Measurements from ENCODE around the gene RALGAPA1.

The RALGAPA1 gene

GRCh38 chr14:35533357-35534207, 275.5 kb downstream of the RALGAPA1 start, which contains the start of gene INSM2:
INSM2 (plus strand) TSS chr14:35534164; CDS start chr14:35534253, 89 bp downstream.
- DNase-seq: peak; percentile 94

DNA sequence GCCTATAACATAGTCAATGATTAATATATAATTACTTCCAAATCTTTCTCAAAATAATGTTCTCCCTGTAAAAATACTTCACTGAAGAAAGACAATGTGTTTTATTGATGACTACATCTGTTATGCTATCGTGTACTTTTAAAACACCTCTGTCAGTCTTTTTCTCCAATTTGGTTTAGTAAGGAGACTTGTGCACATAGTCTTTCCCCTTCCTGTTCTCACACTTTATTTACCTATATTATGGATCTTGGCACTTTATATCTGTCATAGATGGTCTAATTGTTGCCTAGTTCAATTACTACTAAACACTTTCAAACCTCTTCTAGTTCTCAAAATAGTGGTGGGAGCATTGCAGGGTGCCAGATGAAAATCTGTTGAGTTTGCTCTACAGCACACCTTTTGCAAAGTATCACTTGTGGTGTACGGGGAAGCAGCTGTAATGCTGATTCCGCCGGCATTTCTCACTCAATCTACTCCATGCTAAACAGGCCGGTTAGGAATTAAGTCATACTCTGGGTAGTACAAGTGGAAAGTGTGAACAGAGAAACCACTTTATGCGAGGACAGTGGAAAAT, 276.2 kb downstream of the RALGAPA1 start:
- no peak for DNase-seq

GRCh38 chr14:35531960-35532747, 276.9 kb downstream of the RALGAPA1 start:
- DNase-seq: no peak

GRCh38 chr14:35526962-35527361, 282.1 kb downstream of the RALGAPA1 start:
- DNase-seq: no peak

DNA sequence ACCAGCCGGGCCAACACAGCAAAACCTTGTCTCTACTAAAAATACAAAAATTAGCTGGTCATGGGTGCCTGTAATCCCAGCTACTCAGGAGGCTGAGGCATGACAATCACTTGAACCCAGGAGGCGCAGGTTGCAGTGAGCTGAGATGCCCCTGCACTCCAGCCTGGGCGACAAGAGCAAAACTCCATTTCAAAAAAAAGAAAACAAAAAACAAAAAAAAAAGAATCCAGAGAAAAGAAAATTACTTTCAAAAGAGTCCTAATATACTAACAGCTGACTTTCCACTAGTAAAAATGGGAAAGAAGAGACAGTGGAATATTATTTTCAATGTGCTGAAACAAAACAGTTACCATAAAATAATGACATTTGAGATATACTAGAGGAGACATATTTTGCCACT, 283.4 kb downstream of the RALGAPA1 start:
- no peak for DNase-seq

GRCh38 chr14:35519986-35520385, 289.1 kb downstream of the RALGAPA1 start:
- no peak for DNase-seq

- no peak for DNase-seq
These were observed 293.2 kb downstream of the RALGAPA1 start for GRCh38 chr14:35515916-35516315.

- DNase-seq: no peak
These were observed 296.3 kb downstream of the RALGAPA1 start for GRCh38 chr14:35512765-35513164.

GRCh38 chr14:35509846-35510245, 299.2 kb downstream of the RALGAPA1 start:
- DNase-seq: no peak

GRCh38 chr14:35506927-35507326, 302.2 kb downstream of the RALGAPA1 start:
- no peak for DNase-seq

DNA sequence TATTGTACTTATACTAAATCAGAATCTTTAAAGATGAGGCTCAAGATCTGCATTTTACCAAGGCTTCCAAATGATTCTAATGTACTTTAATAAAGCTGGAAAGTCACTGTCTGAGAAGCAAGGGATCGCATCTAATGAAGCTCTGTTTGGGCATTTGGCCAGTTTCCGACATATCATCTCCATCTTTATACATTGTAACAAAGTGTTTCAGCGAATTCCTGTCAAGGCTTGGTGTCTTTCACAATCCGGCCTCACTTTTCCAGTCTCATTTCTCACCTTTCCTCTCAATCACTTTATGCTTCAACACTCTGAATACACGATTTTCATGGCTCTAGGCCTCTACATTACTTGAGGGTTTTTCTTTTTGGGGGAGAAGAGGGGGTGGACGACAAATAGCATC, 302.6 kb downstream of the RALGAPA1 start:
- no peak for DNase-seq

DNA sequence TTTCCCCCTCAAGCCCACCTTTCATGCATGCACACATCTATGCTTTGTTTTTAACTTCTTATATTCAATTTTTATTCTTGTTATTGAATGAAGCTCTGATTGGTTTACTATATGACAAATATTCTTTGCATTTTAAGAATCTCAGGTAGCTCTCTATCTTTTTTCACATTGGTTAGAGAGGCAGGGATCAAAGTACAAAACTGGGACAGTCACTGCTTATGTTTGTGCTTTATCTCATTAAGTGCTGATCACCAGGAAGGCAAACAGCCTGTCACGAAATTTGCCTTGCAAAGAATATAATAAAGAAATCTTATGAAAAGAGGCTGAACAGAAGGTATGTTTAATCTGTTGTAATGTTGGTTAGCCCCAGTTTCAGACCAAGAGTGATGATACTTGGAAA, 304.8 kb downstream of the RALGAPA1 start:
- DNase-seq: no peak

GRCh38 chr14:35503646-35504045, 305.4 kb downstream of the RALGAPA1 start:
- DNase-seq: no peak

DNA sequence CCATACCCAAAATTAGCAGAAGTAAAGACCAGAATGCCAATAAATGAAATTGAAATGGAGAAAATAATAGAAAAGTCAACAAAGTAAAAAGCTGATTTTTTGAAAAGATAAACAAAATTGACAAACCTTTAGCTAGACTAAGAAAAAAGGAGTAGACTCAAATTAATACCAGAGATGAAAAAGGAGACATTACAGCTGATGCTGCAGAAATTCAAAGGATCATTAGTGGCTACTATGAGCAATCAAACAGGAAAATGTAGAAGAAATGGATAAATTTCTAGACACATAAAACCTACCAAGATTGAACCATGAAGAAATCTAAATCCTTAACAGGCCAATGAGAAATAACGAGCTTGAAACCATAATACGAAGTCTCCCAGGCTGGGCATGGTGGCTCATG, 309.9 kb downstream of the RALGAPA1 start:
- no peak for DNase-seq

DNA sequence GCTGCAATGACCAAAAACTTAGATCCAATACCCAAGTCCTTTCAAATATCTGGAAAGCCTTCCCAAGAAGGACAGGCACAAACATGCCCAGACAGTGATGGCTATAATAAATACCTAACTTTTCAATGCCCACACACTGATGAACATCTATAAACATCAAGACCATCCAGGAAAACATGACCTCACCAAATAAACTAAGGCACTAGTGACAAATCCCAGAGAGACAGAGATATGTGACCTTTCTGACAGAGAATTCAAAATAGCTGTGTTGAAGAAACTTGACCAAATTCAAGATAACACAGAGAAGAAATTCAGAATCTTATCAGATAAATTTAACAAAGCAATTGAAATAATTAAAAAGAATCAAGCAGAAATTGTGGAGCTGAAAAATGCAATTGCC, 313.8 kb downstream of the RALGAPA1 start:
- no peak for DNase-seq

GRCh38 chr14:35492569-35493014, 316.5 kb downstream of the RALGAPA1 start:
- no peak for DNase-seq

Data from NCI-H345 (cell line).